GM18907 (cell line): ENCODE measurements around the gene TMEM238L.

Experiments
- ATAC-seq: cut with Tn5 transposase; IDR thresholded peaks from one replicate; pipeline ENCODE4 v1.9.1; 2021; ENCODE audit warnings: mild to moderate bottlenecking, moderate library complexity; ENCODE audit not compliant: unreplicated experiment

Gene TMEM238L

GRCh38 chr17:10775740-10776356 lies 28.1 kb downstream of the TMEM238L start:
- no peak for ATAC-seq

GRCh38 chr17:10775058-10775457 lies 28.8 kb downstream of the TMEM238L start:
- ATAC-seq, result no peak

GRCh38 chr17:10773391-10773790 lies 30.5 kb downstream of the TMEM238L start:
- no peak for ATAC-seq

GRCh38 chr17:10772425-10773380 lies 31.2 kb downstream of the TMEM238L start:
- ATAC-seq, result no peak

GRCh38 chr17:10771148-10771547 lies 32.8 kb downstream of the TMEM238L start:
- no peak for ATAC-seq

- no peak for ATAC-seq
Observed at GRCh38 chr17:10769840-10770239, 34.1 kb downstream of the TMEM238L start.

- no peak for ATAC-seq
Observed at GRCh38 chr17:10768750-10769251, 35.1 kb downstream of the TMEM238L start.

- ATAC-seq, result no peak
Observed at GRCh38 chr17:10767232-10767631, 36.7 kb downstream of the TMEM238L start.

GRCh38 chr17:10762037-10762436 lies 41.9 kb downstream of the TMEM238L start:
- no peak for ATAC-seq

GRCh38 chr17:10761281-10761680 lies 42.6 kb downstream of the TMEM238L start:
- no peak for ATAC-seq

GRCh38 chr17:10758062-10758461 lies 45.8 kb downstream of the TMEM238L start:
- no peak for ATAC-seq

GRCh38 chr17:10757647-10758046 lies 46.3 kb downstream of the TMEM238L start:
- ATAC-seq, result no peak

GRCh38 chr17:10757067-10757466 lies 46.8 kb downstream of the TMEM238L start:
- ATAC-seq, result no peak

- ATAC-seq, result no peak
Observed at GRCh38 chr17:10756619-10757018, 47.3 kb downstream of the TMEM238L start.

- no peak for ATAC-seq
Observed at GRCh38 chr17:10756185-10756584, 47.7 kb downstream of the TMEM238L start.

GRCh38 chr17:10755592-10756127 lies 48.2 kb downstream of the TMEM238L start:
- no peak for ATAC-seq

GRCh38 chr17:10754861-10755591 lies 48.9 kb downstream of the TMEM238L start:
- no peak for ATAC-seq

GRCh38 chr17:10754109-10754508 lies 49.8 kb downstream of the TMEM238L start:
- no peak for ATAC-seq

- ATAC-seq, result no peak
Observed at GRCh38 chr17:10752696-10753095, 51.2 kb downstream of the TMEM238L start.

- ATAC-seq, result no peak
Observed at GRCh38 chr17:10751563-10751962, 52.3 kb downstream of the TMEM238L start.

- no peak for ATAC-seq
Observed at GRCh38 chr17:10750210-10750609, 53.7 kb downstream of the TMEM238L start.
